K562 (cell line): ENCODE results near the gene RPS6KA4. TPM values are rescaled to one million over a fixed set of nuclear protein-coding genes. Genes with fewer than 3 reads are reported as not detected.

Source experiments
- ATAC-seq: fragments of 200-7000 bp; cut with Tn5 transposase; 3 replicates; pipeline ENCODE4 v1.9.1; 2020; ENCODE audit warnings: moderate library complexity
- BruUV-seq: library from RNA; stranded (reverse); fragments of 400-500 nt; replicated peaks from 2 replicates; lab custom pipeline; 2021; lab: Mats Ljungman, UMichigan
- CTCF ChIA-PET: fragments of 300-600 bp; formaldehyde crosslinking; extraction: SDS; loops from one replicate; lab custom pipeline; 2021; ENCODE audit warnings: low intra/inter-chr PET ratio; lab: Yijun Ruan, JAX
- POLR2A ChIA-PET: fragments of 300-600, 350-650 bp; sonication (Branson Sonifier 250); formaldehyde crosslinking; extraction: SDS; loops from one replicate; lab custom pipeline; 2021; ENCODE audit warnings: antibody characterized with exemption, inconsistent platforms; lab: Yijun Ruan, JAX
- DNase-seq, 4 experiments: peaks; one replicate each; pipeline versions ENCODE4 v3.0.0 to v3.0.0-alpha.2; 2011 to 2018; ENCODE audit warnings: low spot score in 3 of 4, mixed read lengths in 3 of 4; ENCODE audit errors: extremely low read depth in 1 of 4
- FAIRE-seq: peaks from 2 replicates; lab custom pipeline; 2011; peaks lifted over from hg19 to GRCh38; lab: Jason Lieb, UNC
- H2AFZ ChIP-seq: 2 replicates; pipeline ENCODE4 v1.6.0; 2011; ENCODE audit warnings: low read depth, low read length, control low read depth, inconsistent platforms
- H3K27ac ChIP-seq: fragments of 200-600 bp; 3 replicates; pipeline ENCODE4 v1.8.0; 2011; ENCODE audit warnings: low read depth, mild to moderate bottlenecking, control low read depth, inconsistent platforms, low read length, moderate library complexity, mixed read lengths; ENCODE audit errors: extremely low read depth
- H3K27me3 ChIP-seq, 2 experiments: fragments of 300-600 bp in 1 of 2; 2 replicates in 1 of 2; 3 replicates in 1 of 2; pipeline versions ENCODE4 v1.6.0 to v1.8.0; 2011; ENCODE audit warnings: inconsistent platforms in 2 of 2, low read length in 2 of 2, mild to moderate bottlenecking in 1 of 2, mixed read lengths in 1 of 2, moderate library complexity in 1 of 2; ENCODE audit not compliant: control insufficient read depth in 2 of 2, insufficient read depth in 2 of 2
- H3K36me3 ChIP-seq: fragments of 300-600 bp; 3 replicates; pipeline ENCODE4 v1.8.0; 2011; ENCODE audit warnings: mild to moderate bottlenecking, low read length, inconsistent platforms; ENCODE audit not compliant: control insufficient read depth, insufficient read depth
- H3K4me1 ChIP-seq, 2 experiments: fragments of 200-600 bp in 1 of 2; replicated peaks in 1 of 2; 2 replicates in 1 of 2; 3 replicates in 1 of 2; pipeline versions ENCODE4 v1.5.1 to v1.8.0; 2011; ENCODE audit warnings: inconsistent platforms in 2 of 2, low read length in 2 of 2, mild to moderate bottlenecking in 1 of 2, mixed read lengths in 1 of 2, moderate library complexity in 1 of 2; ENCODE audit not compliant: control insufficient read depth in 2 of 2, insufficient read depth in 2 of 2
- H3K4me2 ChIP-seq: 2 replicates; pipeline ENCODE4 v1.6.1; 2011; ENCODE audit warnings: low read length, control low read depth, inconsistent platforms, mixed read lengths; ENCODE audit not compliant: insufficient read depth
- H3K4me3 ChIP-seq: fragments of 200-600 bp; sonication (generic), shearing (Covaris generic); 2 replicates; pipeline ENCODE4 v1.5.1; 2016; ENCODE audit warnings: control low read depth, inconsistent platforms
- H3K79me2 ChIP-seq: fragments of 200-600 bp; 3 replicates; pipeline ENCODE4 v1.8.0; 2011; ENCODE audit warnings: low read length, inconsistent platforms; ENCODE audit not compliant: control insufficient read depth, insufficient read depth
- H3K9ac ChIP-seq, 2 experiments: 2 replicates each; pipeline versions ENCODE4 v1.6.0 to v1.6.1; 2011; ENCODE audit warnings: low read depth in 2 of 2, low read length in 2 of 2, control low read depth in 1 of 2, inconsistent platforms in 1 of 2, mild to moderate bottlenecking in 1 of 2, mixed read lengths in 1 of 2; ENCODE audit not compliant: insufficient read depth in 1 of 2
- H3K9me1 ChIP-seq: one replicate; pipeline ENCODE4 v1.6.0; 2011; ENCODE audit warnings: inconsistent platforms, mild to moderate bottlenecking, low read length, moderate library complexity; ENCODE audit not compliant: control insufficient read depth, insufficient read depth
- H3K9me3 ChIP-seq: replicated peaks from 2 replicates; pipeline ENCODE4 v1.5.1; 2011; ENCODE audit warnings: low read depth, low read length, inconsistent platforms; ENCODE audit not compliant: control insufficient read depth, insufficient read depth
- H4K20me1 ChIP-seq: replicated peaks from 2 replicates; pipeline ENCODE4 v1.6.1; 2011; ENCODE audit warnings: low read length, inconsistent platforms, mixed read lengths; ENCODE audit not compliant: control insufficient read depth, insufficient read depth
- ARID2 ChIP-seq: fragments of 450-650 bp; IDR thresholded peaks from 2 replicates; pipeline ENCODE4 v1.6.1; 2017; ENCODE audit warnings: antibody characterized with exemption, mild to moderate bottlenecking
- ATF7 ChIP-seq: fragments of 450-650 bp; IDR thresholded peaks from 2 replicates; pipeline ENCODE4 v1.7.1; 2014; ENCODE audit warnings: mild to moderate bottlenecking, moderate library complexity
- BCLAF1 ChIP-seq, 2 experiments: fragments of 450-650 bp in 1 of 2; IDR thresholded peaks; 2 replicates each; pipeline ENCODE4 v1.6.1; 2011 to 2017; ENCODE audit warnings: low read depth in 2 of 2, antibody characterized with exemption in 1 of 2, borderline replicate concordance in 1 of 2, low read length in 1 of 2, mild to moderate bottlenecking in 1 of 2, mixed read lengths in 1 of 2; ENCODE audit not compliant: control insufficient read depth in 1 of 2
- BCOR ChIP-seq: fragments of 450-650 bp; IDR thresholded peaks from 2 replicates; pipeline ENCODE4 v1.6.1; 2016
- CREM ChIP-seq: IDR thresholded peaks from 2 replicates; pipeline ENCODE4 v1.6.1; 2014; ENCODE audit warnings: antibody characterized with exemption, low read depth
- EHMT2 ChIP-seq: fragments of 450-650 bp; IDR thresholded peaks from 2 replicates; pipeline ENCODE4 v1.6.1; 2018; ENCODE audit warnings: antibody characterized with exemption
- KDM5B ChIP-seq: fragments of 200-600 bp; sonication (generic); IDR thresholded peaks from 2 replicates; pipeline ENCODE4 v1.6.1; 2012; ENCODE audit warnings: low read depth, mild to moderate bottlenecking, moderate library complexity, low read length, control low read depth, inconsistent platforms; ENCODE audit not compliant: insufficient replicate concordance
- RBM25 ChIP-seq: fragments of 200-400 bp; formaldehyde crosslinking; IDR thresholded peaks from 2 replicates; pipeline ENCODE4 v1.6.1; 2018; ENCODE audit warnings: low read length, low read depth, moderate library complexity; ENCODE audit not compliant: severe bottlenecking
- WGBS: fragments of 100-300 bp; shearing (Covaris generic); methylation state at CpG from one replicate; pipeline ENCODE4 v1.1.6; 2016; ENCODE audit warnings: low coverage, mixed read lengths; ENCODE audit not compliant: insufficient coverage; ENCODE audit errors: missing lambda C conversion rate; 5-methylcytosine and 5-hydroxymethylcytosine counted together
- in situ Hi-C: fragments of 300-500 bp; cut with MboI; formaldehyde crosslinking; loops from 4 replicates; pipeline ENCODE4 v1.15.0; 2018; ENCODE audit warnings: inconsistent platforms, mixed read lengths
- intact Hi-C: fragments of 100-400 bp; cut with micrococcal nuclease; formaldehyde crosslinking; loops from 2 replicates; pipeline ENCODE4 v1.14.2; 2022
- polyA plus RNA-seq, 8 experiments: library from polyadenylated mRNA; depleted of rRNA in 4 of 8; stranded (reverse) in 5 of 8; unstranded in 3 of 8; fragments of >200 nt; fragmentation: Nextera tagmentation in 2 of 8; fragmentation: Illumina TruSeq in 1 of 8; extraction: Ambion mirVana in 2 of 8; extraction: Trizol in 1 of 8; gene quantifications; 2 replicates each; pipeline versions ENCODE4 v1.2.1 to v1.2.3, GENCODE V29; 2011 to 2014; ENCODE audit warnings: inconsistent platforms in 1 of 8, missing spikeins in 1 of 8
- total RNA-seq, 7 experiments: library from RNA; depleted of rRNA in 6 of 7; stranded (reverse); fragments of >200 nt in 6 of 7; fragmentation: Illumina TruSeq in 2 of 7; extraction: Trizol in 2 of 7; gene quantifications; 2 replicates each; pipeline versions ENCODE4 v1.2.1 to v1.2.3, GENCODE V29; 2011 to 2021; ENCODE audit warnings: low replicate concordance in 1 of 7
- TF ChIP-seq, protein P1 (sequence below), 2 experiments: fragments of 450-650 bp in 1 of 2; sonication (generic) in 1 of 2; formaldehyde crosslinking in 1 of 2; IDR thresholded peaks; 2 replicates each; pipeline versions ENCODE4 v1.7.1 to v1.9.0; 2016 to 2022; ENCODE audit warnings: inconsistent platforms in 1 of 2, mild to moderate bottlenecking in 1 of 2, missing genetic modification reagents in 1 of 2

Gene RPS6KA4
- total and polyA plus RNA-seq, 9 of the 15 experiments (the other 6 are each of a cell fraction or from before 2014, with no cell fraction given) = 0.15 to 23.8 (median 9.8) TPM

DNA sequence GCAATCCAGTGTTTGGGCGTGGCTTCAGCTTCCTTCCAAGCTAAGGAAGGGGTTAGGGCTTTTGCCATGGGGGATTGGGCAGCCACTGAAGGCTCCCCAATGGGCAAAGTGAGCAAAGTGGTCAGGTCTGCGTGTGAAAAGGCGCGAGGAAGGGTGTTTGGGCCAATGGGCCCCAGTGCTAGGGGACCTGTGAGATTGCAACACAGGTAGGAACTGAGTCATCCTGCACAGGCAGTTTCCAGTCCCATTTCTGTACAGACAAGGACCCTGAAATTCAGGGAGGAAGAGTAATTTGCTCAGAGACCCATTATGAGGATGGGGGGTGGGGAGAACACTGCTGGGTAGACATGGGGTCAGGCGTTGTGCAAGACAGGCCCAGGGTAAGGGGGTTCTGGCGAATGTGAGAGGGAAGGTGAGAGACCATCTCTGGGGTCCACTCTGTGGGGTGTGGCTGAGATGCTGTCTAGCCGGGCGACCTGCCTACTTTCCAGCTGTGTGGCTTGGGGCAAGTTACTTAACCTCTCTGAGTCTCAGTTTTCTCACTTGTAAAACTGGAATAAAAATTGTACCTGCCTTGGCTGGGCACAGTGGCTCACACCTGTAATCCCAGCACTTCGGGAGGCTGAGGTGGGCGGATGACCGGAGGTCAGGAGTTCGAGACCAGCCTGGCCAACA, 11.6 kb upstream of the RPS6KA4 start:
- DNase-seq (no peak), FAIRE-seq (no peak), ATAC-seq (no peak)
- in situ Hi-C loops (no loop called here), intact Hi-C loops (no loop called here)
- peak overlapping the region in 1 of 2 experiments; percentile 59; a peak in 1 of 4 replicates for H3K9ac ChIP-seq
- peaks cover 8 to 60% of the 10 kb centered on the region in 2 experiments; a peak in 4 of 5 replicates for H3K4me1 ChIP-seq
- no peak overlapping the region for H3K4me2 ChIP-seq
- no peaks in the 10 kb centered on the region; the same call in 1 of the 2 replicates for H4K20me1 ChIP-seq
- H3K4me3 ChIP-seq = no peak overlapping the region
- BruUV-seq = no TSS peak
- no peaks in the 10 kb centered on the region for H3K9me1 ChIP-seq
- no peak overlapping the region for H2AFZ ChIP-seq
- POLR2A ChIA-PET = interaction anchor here (0.6 to 1.4 kb wide), 4 partner anchors 8 to 116 kb away, joined by 3 to 4 read pairs (median 3); partner anchors contain the start of gene BAD
- no peaks in the 10 kb centered on the region for H3K9me3 ChIP-seq
- CTCF ChIA-PET = no interaction called here
- no peaks in the 10 kb centered on the region for H3K27me3 ChIP-seq
- no peaks in the 10 kb centered on the region for H3K79me2 ChIP-seq
- WGBS = 70% methylated on average over 12 of the region's 12 CpGs
- H3K36me3 ChIP-seq = no peaks in the 10 kb centered on the region
- H3K27ac ChIP-seq = no peak overlapping the region
- TF ChIP-seq BCLAF1 (IDR thresholded peaks at IDR 0.05; ENCODE audit: borderline replicate concordance in 1 of 2, control insufficient read depth in 1 of 2, low read depth in 2 of 2, low read length in 1 of 2) (no peak), ATF7 (no peak), ARID2 (no peak), BCOR (peak; percentile 81), CREM (no peak), EHMT2 (no peak), KDM5B (no peak), RBM25 (peak; percentile 84)
- TF ChIP-seq, protein P1, sequence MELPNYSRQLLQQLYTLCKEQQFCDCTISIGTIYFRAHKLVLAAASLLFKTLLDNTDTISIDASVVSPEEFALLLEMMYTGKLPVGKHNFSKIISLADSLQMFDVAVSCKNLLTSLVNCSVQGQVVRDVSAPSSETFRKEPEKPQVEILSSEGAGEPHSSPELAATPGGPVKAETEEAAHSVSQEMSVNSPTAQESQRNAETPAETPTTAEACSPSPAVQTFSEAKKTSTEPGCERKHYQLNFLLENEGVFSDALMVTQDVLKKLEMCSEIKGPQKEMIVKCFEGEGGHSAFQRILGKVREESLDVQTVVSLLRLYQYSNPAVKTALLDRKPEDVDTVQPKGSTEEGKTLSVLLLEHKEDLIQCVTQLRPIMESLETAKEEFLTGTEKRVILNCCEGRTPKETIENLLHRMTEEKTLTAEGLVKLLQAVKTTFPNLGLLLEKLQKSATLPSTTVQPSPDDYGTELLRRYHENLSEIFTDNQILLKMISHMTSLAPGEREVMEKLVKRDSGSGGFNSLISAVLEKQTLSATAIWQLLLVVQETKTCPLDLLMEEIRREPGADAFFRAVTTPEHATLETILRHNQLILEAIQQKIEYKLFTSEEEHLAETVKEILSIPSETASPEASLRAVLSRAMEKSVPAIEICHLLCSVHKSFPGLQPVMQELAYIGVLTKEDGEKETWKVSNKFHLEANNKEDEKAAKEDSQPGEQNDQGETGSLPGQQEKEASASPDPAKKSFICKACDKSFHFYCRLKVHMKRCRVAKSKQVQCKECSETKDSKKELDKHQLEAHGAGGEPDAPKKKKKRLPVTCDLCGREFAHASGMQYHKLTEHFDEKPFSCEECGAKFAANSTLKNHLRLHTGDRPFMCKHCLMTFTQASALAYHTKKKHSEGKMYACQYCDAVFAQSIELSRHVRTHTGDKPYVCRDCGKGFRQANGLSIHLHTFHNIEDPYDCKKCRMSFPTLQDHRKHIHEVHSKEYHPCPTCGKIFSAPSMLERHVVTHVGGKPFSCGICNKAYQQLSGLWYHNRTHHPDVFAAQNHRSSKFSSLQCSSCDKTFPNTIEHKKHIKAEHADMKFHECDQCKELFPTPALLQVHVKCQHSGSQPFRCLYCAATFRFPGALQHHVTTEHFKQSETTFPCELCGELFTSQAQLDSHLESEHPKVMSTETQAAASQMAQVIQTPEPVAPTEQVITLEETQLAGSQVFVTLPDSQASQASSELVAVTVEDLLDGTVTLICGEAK (IDR thresholded peaks at IDR 0.05) = no peak
- TF ChIP-seq, protein P1 (CRISPR knock-in tag; IDR thresholded peaks at IDR 0.05) = no peak
